GM19467 (cell line): Measurements from ENCODE around the gene ANKRD33.

ENCODE experiments used
- ATAC-seq: cut with Tn5 transposase; IDR thresholded peaks from one replicate; pipeline ENCODE4 v1.9.1; 2021; ENCODE audit warnings: mild to moderate bottlenecking, moderate library complexity; ENCODE audit not compliant: unreplicated experiment

Gene ANKRD33

DNA sequence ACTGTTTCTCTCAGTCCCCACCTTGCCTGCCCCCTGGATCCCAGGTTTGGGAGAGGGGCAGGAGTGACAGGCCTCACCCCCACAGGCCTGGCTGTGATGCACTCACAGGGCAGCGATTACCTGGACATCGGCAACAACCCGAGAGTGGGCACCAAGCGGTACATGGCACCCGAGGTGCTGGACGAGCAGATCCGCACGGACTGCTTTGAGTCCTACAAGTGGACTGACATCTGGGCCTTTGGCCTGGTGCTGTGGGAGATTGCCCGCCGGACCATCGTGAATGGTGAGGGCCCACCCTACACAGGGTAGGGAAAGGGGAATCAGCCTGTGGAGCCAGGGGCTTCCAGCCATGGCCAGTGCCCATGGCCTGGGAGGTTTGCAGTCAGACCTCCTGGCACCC lies 28.0 kb downstream of the ANKRD33 start:
- no peak for ATAC-seq

DNA sequence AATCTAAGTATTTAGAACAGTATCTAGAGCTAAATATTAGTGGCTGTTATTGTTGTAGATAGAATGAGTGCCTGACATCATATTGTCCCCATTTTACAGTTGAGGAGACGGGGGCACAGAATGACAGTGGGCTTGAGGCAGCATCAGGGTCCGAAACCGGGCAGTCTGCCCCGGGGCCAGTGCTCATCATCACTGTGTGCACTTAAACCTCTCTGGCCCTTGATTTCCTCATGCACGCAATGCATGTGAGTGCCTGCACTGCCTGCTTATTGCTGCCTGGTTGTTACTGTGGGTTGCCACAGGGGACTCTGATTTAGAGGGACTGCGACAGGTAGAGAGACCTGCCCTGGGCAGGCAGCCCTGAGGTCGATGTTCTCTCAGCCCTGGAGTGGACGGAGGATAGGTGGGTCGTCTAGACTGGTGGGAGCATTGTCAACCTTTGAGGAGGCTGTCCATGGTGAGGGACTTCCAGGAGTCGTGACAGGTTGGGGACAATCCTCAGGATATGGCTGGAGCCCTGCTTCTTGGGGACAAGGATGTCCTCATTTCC lies 29.2 kb downstream of the ANKRD33 start:
- no peak for ATAC-seq

DNA sequence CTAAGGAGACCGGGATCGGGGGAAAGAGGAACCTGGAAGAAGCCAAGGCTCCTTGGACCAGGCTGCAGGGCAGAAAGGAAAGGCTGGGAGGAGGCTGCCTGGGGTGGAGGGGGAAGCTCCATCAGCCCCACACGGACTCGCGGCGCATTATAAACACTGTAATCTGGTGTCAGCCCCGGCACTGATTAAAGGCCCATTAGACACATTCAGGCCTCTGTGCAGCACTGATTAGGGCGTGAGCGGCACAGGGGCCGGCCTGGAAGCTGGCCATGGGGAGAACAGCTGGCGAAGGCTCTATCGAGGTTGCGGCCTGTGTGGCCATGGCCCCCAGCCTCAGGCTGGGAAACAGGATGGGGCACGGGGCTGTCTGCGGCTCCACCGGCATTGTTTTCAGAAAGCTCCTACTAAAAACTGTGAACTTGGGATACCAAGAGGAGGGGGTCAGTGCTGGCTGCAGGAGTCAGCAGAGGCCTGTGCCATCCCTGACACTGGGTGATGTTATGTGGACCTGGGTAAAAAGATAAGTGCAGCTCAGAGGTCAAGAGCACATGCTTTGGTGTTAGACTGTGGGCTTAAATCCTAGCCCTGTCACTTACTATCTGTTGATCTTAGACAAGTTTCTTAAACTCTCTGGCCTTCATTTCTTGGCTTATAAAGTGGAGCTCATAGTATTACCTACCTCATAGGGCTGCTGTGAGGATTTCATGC lies 30.0 kb downstream of the ANKRD33 start:
- ATAC-seq = no peak

DNA sequence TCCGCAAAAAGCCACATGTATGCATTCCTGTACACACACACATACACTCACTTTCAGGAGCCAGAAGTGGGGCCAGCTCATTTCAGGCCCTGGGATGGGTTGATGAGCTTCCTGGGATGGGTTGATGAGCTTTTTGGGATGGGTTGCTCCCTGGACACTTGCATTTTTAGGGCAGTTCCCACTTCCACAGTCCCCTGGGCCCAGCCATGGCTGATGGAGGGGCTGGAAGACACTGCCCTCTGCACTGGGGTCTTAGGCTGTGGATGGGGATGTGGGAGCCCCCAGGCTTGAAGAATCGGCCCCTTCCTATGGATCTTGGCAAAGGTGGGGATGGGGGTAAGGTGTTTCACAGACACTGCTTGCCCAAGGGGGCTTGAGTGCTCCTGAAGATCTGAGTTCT lies 32.1 kb downstream of the ANKRD33 start:
- ATAC-seq = no peak

DNA sequence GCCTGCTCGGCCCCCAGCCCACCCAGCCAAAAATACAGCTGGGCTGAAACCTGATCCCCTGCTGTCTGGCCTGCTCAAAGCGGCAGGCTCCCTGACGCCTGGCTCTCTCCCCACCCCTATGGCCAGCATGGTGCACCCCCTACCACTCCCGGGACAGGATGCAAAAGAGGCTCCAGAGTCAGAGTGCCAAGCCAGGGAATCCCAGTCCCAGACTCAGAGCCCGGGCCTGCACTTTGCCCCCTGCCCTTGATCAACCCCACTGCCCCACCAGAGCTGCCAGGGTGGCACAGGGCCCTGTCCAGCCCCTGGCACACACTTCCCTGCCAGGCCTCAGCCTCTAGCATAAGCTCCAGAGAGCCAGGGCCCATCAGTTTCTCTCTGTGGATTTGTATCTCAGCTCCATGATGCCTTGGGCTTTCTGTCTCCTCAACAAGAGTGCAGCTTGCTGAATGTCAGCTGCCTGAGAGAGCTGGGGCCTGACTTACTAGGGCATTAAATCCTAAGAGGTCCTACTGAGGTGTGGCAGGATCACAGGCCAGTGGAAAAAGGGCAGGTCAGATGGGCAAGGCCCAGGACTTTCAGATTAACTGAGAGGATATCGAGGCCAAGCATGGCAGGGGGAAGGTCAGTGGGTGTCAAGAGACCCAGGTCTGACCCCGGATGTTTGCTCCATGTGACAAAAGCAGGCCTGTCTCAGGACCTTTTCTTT lies 33.3 kb downstream of the ANKRD33 start:
- ATAC-seq = no peak

DNA sequence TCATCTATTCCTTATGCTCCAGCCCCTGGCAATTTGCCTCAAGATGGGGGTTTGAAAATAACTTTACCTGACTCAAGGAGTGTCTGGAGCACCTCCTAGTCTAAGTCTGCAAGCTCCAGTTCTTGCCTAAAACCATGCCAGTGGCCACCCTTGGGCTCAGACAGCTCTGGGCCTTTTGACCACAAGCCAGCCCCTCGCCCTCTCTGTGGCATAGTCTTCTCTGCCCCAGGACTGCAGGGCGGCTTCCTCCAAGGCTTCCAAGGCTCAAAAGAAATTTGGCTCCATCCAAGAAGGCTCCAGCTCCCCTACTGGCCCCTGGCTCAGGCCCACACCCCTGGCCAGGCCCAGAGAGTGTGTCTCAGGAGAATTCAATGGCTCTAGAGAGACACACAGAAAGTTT lies 34.2 kb downstream of the ANKRD33 start:
- ATAC-seq = no peak

DNA sequence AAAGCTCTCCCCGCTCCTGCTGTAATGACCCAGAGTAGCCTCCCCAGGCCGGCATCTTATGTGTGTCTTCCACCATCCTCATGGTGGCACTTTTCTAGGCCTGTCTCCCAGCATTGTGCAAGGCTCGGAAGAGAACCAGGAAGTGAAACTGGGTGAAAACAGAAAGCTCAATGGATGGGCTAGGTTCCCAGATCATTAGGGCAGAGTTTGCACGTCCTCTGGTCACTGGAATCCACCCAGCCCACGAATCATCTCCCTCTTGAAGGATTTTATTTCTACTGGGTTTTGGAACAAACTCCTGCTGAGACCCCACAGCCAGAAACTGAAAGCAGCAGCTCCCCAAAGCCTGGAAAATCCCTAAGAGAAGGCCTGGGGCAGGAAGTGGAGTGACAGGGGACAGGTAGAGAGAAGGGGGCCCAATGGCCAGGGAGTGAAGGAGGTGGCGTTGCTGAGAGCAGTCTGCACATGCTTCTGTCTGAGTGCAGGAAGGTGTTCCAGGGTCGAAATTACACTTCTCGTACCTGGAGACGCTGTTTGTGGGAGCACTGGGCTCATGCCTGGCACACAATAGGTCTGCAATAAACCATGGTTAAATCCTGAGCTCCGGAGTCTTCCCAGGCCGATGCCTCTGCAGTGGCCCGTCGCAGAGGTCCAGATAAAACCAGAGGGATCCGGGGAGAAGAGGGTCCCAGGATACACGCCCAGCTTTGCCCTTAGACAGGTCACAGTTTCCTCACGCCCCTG lies 35.0 kb downstream of the ANKRD33 start:
- ATAC-seq = no peak

DNA sequence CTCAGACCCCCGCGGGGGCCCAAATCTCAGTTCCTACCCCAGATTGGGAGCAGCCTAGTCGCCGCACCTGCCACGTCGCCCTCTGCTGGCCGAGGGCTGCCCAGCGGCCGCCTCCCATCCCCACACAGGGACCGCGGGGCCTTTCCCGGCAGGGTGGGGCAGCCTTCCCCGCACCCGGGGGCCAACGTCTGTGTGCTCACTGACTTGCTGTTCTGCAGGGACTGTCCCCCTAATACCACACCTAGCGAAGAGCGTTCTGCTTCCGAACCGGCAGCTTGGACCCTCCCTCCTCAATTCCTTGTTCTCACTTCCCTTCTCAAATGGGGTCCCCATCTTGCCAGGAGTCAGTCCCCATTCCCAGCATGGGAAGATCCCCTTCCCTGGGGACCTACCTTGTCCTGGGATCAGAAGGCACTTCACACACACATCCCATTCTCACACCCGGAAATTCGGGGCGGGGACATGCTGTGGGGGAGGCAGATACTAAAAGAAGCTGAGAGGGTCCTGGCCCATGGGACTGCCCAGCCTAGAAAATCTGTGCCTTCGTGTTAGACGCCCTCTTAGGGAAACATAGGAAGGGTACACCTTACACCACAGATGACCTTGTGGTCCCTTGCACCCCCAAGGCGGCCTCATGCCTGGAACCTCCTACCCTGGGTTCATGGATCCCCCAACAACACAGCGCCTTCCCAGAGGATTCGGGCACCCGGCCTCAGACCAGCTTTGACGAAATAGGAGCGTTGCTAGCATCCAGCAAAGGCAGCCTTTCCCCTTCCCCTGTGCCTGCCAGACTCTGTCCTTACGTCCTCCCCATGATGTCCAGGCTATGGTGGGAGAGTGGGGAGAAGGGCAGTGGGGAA lies 35.8 kb downstream of the ANKRD33 start:
- no peak for ATAC-seq

DNA sequence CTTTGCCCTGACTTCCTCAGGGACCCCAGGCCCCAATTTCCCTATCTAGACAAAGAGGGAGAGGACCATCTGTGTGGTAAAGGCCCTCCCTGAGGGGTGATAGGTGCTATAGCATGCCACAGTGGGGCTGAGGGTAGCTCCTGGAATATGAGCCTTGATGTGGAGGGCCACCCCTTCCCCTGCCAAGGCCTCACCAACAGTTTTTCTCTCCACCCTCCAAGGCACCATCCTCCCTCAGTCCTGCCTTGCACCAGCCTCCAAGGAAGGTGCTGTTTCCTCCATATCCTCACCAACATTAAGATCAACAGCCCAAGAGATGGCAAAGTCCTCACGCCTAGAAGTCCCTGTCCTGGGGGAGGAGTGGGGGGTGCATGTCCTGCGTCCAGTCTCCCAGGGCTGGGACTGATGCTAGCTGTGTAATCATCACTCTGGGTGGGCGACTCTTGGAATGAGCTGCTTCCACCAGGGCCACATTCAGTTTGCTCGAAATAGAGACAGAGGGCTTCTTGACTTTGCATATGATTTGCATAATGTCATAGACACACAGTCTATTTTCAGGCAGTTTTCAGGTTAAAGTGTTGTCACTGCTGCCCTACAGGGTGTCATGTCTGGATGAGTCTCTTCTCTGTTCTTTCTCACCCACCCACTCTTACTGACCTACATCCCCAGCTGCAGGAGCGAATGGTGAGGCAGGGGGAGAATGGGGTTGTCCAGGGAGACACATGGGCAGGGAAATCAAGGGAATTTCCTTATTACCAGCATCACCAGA lies 36.8 kb downstream of the ANKRD33 start:
- no peak for ATAC-seq

DNA sequence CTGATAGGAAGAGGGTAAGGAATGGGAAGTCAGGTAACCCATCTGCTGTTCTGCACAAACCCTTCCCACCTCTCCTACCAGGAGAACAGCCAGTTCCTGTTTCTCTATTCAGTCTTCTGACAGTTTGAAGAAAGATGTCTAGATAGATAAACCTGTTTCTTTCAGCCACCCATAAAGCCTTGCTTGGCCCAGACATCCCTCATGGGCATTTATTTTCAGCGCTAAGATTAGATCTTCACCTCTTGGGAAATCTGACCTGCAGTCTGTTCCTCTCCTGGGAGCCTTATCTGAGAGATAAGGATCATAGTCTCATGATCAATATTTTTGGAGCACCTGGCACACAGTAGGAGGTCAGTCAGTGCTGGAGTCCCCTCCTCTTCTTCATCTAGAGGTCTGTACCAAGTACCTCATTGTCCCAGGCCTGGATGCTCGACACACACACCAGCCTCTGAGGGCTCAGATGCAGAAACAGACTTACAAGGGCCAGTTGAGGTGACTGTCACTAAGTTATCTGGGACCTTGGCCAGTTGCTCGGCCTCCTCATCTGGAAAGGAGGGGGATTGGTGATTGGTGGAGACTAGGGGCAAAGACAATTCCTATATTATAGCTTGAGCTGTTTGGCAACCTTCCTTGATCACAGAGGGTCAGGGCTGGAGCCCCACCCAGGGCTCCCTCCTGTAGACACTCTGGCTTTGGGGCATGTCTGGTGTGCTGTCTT lies 37.6 kb downstream of the ANKRD33 start:
- ATAC-seq = no peak

DNA sequence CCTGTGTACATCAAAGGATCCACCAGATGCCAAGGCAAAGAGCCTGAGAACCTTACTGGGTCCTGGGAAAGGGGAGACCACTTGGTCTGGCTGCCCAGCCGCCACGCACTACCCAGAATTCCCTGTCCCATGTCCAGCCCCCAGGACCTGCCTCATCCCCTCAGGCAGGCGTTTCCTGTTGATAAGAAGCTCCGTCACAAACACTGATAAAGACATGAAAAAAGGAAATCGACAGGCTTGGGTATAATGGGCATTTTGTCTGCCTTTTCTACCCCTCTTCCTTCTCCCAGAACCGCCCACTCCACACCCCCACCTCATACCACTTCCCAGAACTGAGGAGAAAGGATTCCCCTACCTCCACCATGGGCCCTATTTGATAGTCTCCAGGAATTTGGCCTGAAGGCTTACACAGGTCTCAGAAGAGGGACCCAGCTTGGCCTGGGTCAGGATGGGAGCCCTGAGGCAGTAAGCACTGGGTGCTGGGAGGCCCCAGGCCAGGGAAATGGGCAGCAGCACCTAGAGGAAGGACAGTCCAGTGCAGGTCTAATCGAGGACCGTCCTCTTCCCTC lies 38.2 kb downstream of the ANKRD33 start:
- ATAC-seq = no peak

DNA sequence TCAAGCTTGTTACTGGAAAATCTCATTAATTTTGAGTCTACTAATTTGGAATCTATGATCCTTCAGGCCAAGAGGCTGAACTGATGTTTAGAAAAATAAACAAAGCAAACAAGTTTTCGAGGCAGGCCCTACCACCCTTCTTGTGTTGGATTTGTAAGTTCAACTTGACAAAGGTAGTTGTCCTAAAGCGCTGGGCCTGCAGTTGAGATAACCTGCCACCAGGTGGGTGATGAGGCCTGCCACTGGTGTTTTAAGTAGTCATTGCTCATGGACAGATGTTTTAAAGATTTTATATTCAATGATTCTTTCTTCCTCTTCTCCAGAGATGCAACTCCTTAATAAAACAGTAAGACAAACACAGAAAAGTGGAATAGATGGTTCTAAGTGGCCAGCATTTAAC lies 38.8 kb downstream of the ANKRD33 start:
- no peak for ATAC-seq

DNA sequence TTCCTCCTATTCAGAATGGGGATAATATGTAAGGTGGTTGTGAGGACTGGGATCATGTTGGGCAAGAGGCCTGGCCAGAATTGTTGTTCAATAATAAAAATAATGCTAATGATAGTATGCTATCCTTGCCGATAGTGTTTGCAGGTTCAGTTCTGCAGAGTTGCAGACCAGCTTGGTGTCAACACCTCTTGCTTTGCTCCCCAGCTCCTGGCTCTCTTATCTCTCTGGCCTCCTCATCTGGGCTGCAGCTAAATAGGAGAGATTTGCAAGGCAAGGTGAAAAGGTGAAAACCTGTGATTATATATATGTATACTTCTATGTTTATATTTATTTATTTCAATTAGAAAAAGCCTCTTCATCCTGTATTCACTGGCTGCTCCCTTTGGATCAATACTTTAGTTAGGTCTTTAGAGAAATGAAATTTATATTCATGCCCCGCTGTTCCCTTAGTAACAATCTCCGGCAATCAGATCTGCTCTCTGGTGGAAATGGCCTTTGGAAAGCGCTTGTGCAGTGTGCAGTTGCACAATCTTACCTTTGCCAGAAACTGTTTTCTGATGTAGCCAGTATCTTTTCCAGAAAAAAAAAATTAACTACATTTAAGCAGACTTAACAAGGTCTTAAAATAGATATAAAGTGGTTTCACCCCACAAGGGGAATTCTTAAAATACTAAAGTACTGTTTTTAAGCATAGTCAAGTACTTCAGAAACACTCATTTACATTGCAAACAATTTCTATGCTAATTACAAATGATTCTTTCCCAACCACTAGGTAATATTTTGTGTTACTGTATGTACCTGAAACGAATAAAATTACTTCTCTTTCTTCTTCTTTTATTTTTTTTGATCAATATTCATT lies 44.5 kb downstream of the ANKRD33 start:
- ATAC-seq = no peak

DNA sequence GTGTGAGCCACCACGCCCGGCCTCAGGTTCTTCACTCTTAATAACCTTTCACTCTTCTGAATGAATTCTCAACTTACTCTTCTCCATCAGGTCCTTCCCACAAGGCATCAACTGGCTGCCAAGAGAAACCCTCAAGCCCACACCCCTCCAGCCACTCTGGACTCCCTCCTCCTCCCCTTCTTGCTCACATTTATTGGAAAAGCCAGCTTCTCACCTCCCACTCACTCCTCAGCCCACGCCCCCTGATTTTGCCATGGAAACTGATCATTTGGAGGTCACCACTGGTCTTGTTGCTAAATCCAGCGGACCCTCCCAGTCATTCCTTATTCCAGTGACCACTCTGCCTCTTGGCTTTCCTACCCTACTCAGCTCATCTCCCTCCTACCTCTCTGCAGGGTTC lies 46.2 kb downstream of the ANKRD33 start:
- no peak for ATAC-seq

DNA sequence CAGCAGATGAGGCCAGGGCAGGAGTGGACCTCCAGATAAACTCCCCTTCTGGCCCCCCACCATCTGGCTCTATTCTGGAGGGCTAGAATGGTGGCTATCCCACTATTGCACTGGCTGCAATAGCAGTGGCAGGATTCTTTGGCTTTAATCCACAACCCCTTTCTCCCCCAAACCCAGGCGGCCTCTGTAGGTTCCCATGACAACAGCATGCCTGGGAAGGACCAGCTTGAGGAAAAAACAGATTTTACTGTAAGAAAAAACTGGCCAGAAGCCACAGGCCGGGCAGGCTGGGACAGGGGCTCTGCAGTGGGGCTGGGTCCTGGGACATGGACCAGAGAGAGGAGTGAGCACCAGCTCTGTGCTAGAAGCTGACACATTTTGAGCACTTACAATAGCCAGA lies 50.0 kb downstream of the ANKRD33 start:
- ATAC-seq = no peak

DNA sequence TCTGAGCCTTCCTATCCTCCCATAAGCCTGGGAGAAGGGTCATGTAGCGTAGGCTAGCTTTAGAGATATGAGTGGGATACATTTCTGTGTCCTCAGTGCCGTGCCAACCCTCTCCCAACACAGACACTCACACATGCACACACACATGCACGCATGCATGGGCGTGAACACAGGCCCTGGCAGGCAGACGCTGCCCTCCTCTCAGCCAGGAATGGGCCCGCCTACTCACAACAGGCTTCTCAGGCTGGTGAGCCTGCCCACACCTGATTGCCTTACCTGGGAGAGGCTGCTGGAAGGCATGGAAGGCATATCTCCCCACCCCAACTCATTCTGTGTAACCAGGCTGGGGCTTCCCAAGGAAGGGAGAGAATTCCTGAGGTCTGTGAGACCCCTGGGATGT lies 50.8 kb downstream of the ANKRD33 start:
- no peak for ATAC-seq

DNA sequence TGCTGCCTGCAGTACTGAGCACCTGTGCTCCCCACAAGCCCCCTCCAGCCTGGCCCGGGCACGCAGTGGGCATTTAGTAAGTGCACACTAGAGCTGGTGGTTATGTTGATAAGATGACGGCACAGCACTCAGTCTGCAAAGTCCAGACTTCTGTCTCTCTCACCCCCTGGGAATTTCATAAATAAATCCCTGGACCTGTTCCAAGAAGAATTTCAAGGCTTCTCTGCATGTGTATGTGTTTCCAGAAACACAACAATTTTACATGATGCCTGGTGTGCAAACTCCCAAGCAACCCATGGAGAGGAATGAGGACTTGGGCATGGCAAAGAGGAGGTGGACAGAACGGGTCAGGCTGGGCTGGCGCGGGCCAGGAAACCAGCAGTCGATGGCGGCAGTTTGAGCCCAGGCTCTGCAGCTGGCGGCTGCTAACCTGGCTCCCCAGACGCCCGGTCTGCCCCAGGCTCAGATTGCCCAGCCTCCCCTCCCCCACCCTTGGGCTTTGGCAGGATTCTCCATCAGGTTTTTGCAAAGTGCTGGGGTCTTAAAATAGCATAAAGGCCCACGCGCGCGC lies 53.2 kb downstream of the ANKRD33 start:
- ATAC-seq = no peak
